ENCODE measurements around the gene DIPK1B.
A peak's percentile ranks its signal among the peaks of the same experiment; 100 is the strongest.
"Not testable (repeated sequence)": the region's sequence is repeated elsewhere in the genome, so short reads cannot be mapped to it uniquely, and the experiment has no call there.

Gene DIPK1B

DNA sequence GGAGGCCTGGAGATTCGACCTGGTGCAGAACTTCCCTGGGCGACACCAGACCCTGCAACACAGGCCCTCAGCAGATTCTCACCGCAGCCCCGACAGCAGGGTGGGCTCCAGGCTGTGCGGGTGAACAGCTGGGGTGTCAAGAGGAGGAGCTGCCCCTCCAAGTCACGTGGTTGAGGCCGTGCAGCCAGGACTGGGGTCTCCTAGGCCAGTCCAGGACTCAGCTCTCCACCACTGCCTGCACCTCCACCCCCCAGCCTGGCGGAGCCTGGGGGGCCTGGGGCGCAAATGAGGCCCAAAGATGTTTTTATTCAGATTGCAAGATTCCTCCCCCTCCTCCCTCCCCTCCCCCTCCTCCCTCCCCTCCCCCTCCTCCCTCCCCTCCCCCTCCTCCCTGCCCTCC is 15.9 kb upstream of the DIPK1B start:
- Histone ChIP-seq H3K4me1 (ENCODE audit: insufficient read depth, low read length) (peaks cover 6% of the 10 kb centered on the region; the same call in 1 of the 2 replicates), H3K9ac (ENCODE audit: low read depth, low read length) (no peak overlapping the region), H3K36me3 (ENCODE audit: insufficient read depth, low read length) (no peaks in the 10 kb centered on the region), H3K9me3 (ENCODE audit: control insufficient read depth, insufficient read depth, low read length) (no peaks in the 10 kb centered on the region)

DNA sequence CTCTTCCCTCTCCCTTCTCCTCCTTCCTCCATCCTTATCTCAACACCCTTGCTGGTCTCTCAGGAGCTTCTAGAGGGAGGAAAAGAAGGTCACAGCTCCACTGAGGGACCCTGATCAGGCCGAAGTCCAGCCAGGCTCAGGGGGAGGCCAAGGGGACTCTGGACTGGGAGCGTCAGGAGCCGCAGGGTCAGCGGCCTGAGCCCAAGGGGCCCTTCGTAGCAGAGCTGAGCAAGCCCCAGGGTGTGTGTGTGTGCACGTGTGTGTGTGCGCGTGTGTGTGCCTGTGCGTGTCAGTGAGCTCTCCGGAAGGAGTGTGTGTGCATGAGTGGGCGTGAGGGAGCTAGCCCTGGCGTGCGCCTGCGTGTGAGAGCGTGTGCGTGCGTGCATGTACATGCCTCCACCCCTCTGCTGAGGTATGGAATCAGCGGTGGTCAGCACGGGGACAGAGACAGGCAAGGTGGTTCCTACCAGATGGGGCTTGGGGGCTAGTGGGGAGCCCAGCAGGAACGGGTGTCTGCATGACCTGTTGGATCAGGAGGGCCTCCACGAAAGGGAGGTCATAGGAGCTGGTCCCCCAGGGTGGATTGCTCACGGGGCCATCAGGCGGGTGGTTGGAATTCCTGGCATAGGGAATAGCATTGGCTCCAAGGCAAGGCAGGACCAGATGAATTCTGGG is 15.1 kb upstream of the DIPK1B start:
- Histone ChIP-seq H3K36me3 (ENCODE audit: insufficient read depth, low read length) (no peaks in the 10 kb centered on the region), H3K4me1 (ENCODE audit: insufficient read depth, low read length) (peaks cover 6% of the 10 kb centered on the region; the same call in 1 of the 2 replicates), H3K9ac (ENCODE audit: low read depth, low read length) (no peak overlapping the region), H3K9me3 (ENCODE audit: control insufficient read depth, insufficient read depth, low read length) (no peaks in the 10 kb centered on the region)

DNA sequence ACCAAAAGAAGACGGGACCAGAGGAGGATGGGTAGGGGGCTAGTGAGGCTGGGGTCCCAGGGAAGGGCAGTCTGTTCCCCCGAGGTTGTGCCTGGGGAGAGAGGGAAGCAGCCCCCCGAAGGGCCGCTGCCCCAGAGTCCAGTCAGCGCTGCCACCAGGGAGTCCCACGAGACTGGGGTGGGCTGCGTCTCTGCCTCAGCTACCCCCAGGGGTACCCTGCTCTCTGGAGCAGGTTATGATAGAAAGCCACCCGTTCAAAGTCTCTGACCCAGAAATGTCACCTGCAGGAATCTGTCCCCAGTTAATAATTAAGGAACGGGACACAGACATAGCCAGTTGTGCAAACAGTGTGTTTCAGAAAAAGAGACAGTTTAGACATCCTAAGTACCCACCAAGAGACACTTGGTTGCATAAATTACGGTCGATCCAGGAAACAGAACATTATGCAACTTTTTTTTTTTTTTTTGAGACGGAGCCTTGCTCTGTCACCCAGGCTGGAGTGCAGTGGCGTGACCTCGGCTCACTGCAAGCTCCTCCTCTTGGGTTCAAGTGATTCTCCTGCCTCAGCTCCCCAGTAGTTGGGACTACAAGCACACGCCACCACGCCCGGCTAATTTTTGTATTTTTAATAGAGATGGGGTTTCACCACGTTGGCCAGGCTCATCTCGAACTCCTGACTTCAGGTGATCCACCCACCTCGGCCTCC is 14.4 kb upstream of the DIPK1B start:
- H3K4me1 ChIP-seq (ENCODE audit: insufficient read depth, low read length), result peaks cover 6% of the 10 kb centered on the region; the same call in 1 of the 2 replicates
- no peaks in the 10 kb centered on the region for H3K36me3 ChIP-seq (ENCODE audit: insufficient read depth, low read length)
- no peak overlapping the region for H3K9ac ChIP-seq (ENCODE audit: low read depth, low read length)
- H3K9me3 ChIP-seq (ENCODE audit: control insufficient read depth, insufficient read depth, low read length), result no peaks in the 10 kb centered on the region

DNA sequence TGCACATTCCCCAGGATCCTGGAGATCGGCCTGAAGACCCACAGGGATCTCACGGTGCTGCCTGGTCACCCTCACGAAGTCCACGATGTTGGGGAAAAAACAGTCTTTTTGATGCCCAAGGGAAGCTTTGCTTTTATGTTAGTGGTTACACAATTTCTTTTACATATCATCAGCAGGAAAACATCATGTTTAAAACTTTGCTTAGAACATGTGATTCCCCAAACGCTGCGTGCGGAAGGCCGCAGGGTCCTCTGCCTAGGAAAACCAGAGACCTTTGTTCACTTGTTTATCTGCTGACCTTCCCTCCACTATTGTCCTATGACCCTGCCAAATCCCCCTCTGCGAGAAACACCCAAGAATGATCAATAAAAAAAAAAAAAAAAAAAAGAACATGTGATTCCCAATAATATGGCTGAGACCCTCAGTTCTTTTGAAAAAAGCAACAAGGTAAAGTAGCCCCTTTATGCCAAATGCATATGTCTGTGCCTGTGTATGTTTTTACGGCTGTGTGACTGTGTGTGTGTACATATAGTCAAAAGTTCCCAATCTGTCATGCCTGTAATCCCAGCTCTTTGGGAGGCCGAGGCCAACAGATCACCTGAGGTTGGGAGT is 13.6 kb upstream of the DIPK1B start:
- Histone ChIP-seq H3K4me1 (ENCODE audit: insufficient read depth, low read length) (peaks cover 6% of the 10 kb centered on the region; the same call in 1 of the 2 replicates), H3K9ac (ENCODE audit: low read depth, low read length) (no peak overlapping the region), H3K36me3 (ENCODE audit: insufficient read depth, low read length) (no peaks in the 10 kb centered on the region), H3K9me3 (ENCODE audit: control insufficient read depth, insufficient read depth, low read length) (no peaks in the 10 kb centered on the region)

DNA sequence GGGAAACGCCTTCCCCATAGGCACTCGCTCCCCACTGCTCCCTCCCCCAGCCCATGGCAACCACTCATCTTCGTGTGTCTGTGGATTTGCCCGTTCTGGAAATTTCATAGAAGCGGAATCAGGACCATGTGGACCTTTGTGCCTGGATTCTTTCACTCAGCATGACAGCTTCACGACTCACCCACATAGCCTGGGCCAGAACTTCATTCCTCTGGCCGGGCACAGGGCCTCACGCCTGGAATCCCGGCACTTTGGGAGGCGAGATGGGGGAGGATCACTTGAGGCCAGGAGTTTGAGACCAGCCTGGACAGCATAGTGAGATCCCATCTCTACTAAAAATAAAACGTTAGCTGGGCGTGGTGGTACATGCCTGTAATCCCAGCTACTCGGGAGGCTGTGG is 12.1 kb upstream of the DIPK1B start:
- Histone ChIP-seq H3K4me1 (ENCODE audit: insufficient read depth, low read length) (peaks cover 6% of the 10 kb centered on the region; the same call in 1 of the 2 replicates), H3K36me3 (ENCODE audit: insufficient read depth, low read length) (no peaks in the 10 kb centered on the region), H3K9me3 (ENCODE audit: control insufficient read depth, insufficient read depth, low read length) (no peaks in the 10 kb centered on the region), H3K9ac (ENCODE audit: low read depth, low read length) (no peak overlapping the region)

DNA sequence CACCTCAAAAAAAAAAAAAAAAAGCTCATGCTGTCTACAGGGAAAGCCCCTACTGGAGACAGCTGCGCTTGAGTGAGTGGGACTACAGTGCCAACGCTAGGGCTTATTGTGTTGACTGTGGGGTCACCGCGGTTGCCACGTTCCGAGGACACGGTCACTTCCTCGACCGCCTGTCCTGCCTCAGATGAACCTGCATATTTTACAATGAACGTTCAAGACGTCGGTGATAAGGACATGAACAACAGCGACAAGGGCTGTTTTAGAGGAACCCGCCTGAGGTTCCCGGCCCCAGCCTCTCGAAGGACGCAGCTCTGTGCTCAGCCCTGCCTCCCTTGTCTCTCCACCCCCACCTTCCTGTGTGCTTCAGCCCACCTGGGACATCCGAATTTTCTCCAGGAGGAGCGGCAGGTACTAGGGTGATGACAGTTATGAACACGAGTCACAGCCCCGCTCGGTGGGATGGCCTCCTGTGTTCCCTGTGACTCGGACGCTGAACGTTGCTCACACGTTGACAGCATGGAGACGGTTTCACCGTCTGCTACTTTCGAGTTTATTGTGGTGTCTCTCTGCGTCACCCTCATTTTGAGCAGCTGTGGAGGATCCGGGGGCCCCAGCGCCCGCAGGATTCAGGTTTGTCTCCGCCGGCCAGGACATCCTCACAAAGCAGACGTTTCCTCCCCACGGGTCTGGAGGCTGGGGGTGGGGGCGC is 11.3 kb upstream of the DIPK1B start:
- H3K9me3 ChIP-seq (ENCODE audit: control insufficient read depth, insufficient read depth, low read length), result no peaks in the 10 kb centered on the region
- peaks cover 6% of the 10 kb centered on the region; the same call in 1 of the 2 replicates for H3K4me1 ChIP-seq (ENCODE audit: insufficient read depth, low read length)
- H3K9ac ChIP-seq (ENCODE audit: low read depth, low read length), result peak overlapping the region; percentile 34; the same call in 1 of the 2 replicates
- no peaks in the 10 kb centered on the region for H3K36me3 ChIP-seq (ENCODE audit: insufficient read depth, low read length)

DNA sequence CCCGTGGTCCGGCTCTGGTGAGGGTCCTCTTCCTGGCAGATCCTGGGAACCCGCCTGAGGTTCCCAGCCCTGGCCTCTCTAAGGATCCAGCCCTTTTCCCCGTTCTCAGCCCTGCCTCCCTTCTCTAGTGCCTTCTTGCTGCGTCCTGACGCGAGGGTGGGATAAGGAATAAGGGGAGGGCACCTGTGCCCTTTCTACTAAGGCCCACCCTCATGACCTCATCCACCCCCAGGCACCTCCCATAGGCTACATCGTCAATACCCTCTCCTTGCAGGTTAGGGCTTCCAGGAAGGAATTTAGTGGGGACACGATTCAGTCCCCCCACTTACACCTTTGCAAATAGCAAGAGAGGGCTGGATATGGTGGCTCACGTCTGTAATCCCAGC is 10.7 kb upstream of the DIPK1B start:
- Histone ChIP-seq H3K9ac (ENCODE audit: low read depth, low read length) (peak overlapping the region; percentile 34; the same call in 1 of the 2 replicates), H3K36me3 (ENCODE audit: insufficient read depth, low read length) (no peaks in the 10 kb centered on the region), H3K4me1 (ENCODE audit: insufficient read depth, low read length) (peaks cover 6% of the 10 kb centered on the region; the same call in 1 of the 2 replicates), H3K9me3 (ENCODE audit: control insufficient read depth, insufficient read depth, low read length) (no peaks in the 10 kb centered on the region)

DNA sequence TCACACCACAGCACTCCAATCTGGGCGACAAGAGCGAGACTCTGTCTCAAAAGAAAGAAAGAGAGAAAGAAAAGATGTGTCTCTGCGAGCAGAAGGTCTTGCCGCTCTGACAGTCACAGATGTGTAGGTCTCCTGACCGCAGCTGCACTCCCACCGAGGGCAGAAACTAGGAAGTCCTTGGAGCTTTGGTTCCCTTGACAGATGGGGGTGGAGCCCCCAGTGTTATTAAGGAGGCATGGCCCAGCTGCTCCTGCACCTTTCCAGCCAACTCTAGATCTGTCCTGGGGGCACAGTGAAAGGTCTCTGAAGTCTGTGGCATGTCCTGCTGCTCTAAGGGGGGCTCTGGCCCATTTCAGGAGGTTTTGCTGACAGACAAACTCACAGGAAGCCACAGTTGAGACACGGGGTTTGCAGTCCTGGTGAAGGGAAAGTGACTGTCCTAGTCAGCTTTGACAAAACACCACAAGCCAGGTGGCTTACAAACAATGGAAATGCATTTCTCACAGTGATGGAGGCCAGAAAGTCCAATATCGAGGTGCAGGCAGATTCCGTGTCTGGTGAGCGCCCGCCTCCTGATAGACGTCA is 9.0 kb upstream of the DIPK1B start:
- Histone ChIP-seq H3K9me3 (ENCODE audit: control insufficient read depth, insufficient read depth, low read length) (no peaks in the 10 kb centered on the region), H3K4me1 (ENCODE audit: insufficient read depth, low read length) (peaks cover 6% of the 10 kb centered on the region; the same call in 1 of the 2 replicates), H3K36me3 (ENCODE audit: insufficient read depth, low read length) (no peaks in the 10 kb centered on the region), H3K9ac (ENCODE audit: low read depth, low read length) (no peak overlapping the region)

DNA sequence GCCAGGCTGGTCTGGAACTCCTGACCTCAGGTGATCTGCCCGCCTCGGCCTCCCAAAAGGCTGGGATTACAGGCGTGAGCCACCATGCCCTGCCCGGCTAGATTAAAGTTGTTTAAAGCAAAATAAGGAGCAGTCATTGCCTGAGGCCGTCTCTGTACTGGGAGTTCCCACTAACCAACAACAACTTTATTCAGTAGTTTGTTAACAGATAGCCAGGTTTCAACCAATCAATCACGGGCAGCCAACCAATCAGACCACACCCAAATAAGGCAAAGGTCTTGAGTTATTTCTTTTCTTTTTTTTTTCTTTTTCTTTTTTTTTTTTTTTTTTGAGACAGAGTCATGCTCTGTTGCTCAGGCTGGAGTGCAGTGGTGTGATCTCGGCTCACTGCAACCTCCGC is 7.6 kb upstream of the DIPK1B start:
- not testable (repeated sequence) for H3K4me1 ChIP-seq (ENCODE audit: insufficient read depth, low read length); H3K9me3 ChIP-seq (ENCODE audit: control insufficient read depth, insufficient read depth, low read length); H3K9ac ChIP-seq (ENCODE audit: low read depth, low read length); H3K36me3 ChIP-seq (ENCODE audit: insufficient read depth, low read length)

DNA sequence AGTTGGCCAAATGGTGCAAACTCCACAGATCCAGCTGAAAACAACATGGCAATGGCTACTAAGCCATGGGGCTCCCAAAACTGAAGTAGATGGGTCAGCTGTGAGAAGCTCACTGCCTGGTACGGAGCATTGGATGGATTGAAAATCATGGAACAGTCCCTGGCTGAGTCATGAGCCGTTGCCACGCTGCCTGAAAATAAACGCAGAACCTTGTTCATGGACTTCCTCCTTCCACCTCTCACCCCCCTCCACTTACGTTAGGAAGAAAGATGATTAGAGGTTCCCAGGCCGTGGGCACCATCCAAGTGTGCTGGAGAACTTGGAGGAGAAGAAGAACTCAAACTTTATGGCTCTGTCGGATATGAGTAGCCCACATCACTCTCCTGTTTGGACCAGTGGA is 6.8 kb upstream of the DIPK1B start:
- Histone ChIP-seq H3K9ac (ENCODE audit: low read depth, low read length) (no peak overlapping the region), H3K9me3 (ENCODE audit: control insufficient read depth, insufficient read depth, low read length) (no peaks in the 10 kb centered on the region), H3K4me1 (ENCODE audit: insufficient read depth, low read length) (peaks cover 6% of the 10 kb centered on the region; the same call in 1 of the 2 replicates), H3K36me3 (ENCODE audit: insufficient read depth, low read length) (no peaks in the 10 kb centered on the region)

DNA sequence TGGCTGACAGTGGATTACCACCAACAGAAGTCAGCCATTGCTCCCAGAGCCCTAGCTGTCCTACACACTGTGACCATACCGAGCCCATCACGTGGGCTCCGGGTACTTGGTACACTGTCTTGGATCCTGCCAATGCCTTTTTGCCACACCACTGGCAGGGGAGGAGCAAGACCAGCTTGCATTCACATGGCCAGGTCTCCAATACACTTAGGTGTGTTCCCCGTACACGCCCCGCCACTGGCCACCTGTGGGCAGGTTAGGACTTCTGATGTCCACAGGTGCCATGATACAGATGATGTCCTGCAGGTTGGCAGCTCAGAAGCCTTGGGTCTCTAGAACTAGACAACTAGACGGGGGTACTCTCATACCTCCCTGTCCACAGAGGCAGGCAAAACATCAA is 5.4 kb upstream of the DIPK1B start:
- Histone ChIP-seq H3K9ac (ENCODE audit: low read depth, low read length) (no peak overlapping the region), H3K9me3 (ENCODE audit: control insufficient read depth, insufficient read depth, low read length) (no peaks in the 10 kb centered on the region), H3K36me3 (ENCODE audit: insufficient read depth, low read length) (no peaks in the 10 kb centered on the region), H3K4me1 (ENCODE audit: insufficient read depth, low read length) (no peaks in the 10 kb centered on the region)

DNA sequence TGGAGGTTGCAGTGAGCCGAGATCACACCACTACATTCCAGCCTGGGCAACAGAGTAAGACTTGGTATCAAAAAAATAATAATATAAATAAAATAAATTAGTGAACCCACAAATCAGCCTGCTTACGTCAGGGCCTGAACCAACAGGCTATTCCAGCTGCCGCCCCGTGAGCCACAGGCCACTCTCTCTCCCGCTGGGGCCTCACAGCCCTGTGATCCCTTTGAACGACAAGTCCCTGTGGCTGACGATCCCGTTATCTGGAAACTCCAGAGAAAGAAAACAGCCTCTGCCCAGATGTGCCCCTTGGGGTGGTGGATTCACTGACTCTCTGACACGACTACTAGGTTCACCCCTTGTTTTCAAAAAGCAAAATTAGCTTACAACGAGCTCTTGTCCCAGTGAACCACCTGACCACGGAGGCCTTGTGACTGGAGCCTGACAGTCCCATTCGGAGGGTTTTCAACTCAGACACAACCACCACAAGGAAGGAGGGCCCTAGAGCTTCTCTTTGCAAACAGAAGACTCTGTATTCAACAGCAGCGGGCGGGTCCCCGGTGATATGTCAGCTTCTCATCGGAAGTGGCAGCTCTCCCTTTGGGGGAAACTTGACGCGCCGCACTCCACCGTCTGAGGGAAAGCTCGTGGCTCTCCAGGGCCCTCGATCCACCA is 4.4 kb upstream of the DIPK1B start:
- Histone ChIP-seq H3K36me3 (ENCODE audit: insufficient read depth, low read length) (no peaks in the 10 kb centered on the region), H3K4me1 (ENCODE audit: insufficient read depth, low read length) (no peaks in the 10 kb centered on the region), H3K9ac (ENCODE audit: low read depth, low read length) (no peak overlapping the region), H3K9me3 (ENCODE audit: control insufficient read depth, insufficient read depth, low read length) (no peaks in the 10 kb centered on the region)

DNA sequence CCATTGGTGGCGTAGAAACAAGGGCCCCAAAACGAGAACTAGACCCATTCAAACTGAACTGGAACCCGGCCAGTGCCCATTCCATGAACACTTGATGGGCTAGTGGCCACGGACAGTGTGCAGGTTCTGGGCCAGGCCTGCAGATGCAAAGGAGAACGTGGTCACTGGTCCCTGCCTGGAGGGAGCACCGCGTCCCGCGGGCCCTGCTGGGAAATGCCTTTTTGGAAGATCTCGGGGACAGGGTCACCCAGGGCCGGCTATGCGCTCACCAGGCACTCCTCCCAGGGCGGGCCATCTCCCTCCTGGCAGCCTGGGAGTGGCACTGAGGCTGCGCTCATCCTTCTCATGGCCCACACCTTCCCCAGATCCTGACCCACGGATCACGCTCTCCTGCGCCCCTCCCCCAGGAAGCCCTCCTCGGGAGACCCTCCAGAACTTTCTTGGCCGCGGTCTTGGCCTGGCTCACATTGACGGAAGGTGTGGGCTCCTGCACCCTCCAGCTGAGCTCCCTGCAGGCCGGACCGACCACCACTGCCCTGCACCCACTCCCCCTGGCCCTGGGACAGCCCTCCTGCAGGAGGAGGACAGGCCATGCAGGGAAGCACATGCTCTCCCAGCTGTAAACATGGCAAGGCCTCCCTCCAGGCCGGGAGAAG is 2.8 kb upstream of the DIPK1B start:
- no peak overlapping the region for H3K9ac ChIP-seq (ENCODE audit: low read depth, low read length)
- no peaks in the 10 kb centered on the region for H3K36me3 ChIP-seq (ENCODE audit: insufficient read depth, low read length)
- H3K4me1 ChIP-seq (ENCODE audit: insufficient read depth, low read length), result no peaks in the 10 kb centered on the region; the same call in 1 of the 2 replicates

More for the DNA sequence above, 2.8 kb upstream of the DIPK1B start:
- no peaks in the 10 kb centered on the region for H3K9me3 ChIP-seq (ENCODE audit: control insufficient read depth, insufficient read depth, low read length)
